Gastroesophageal sphincter (tissue), 4 donors: ENCODE data around the gene MRPL48. TPM values are rescaled to one million over a fixed set of nuclear protein-coding genes. Genes with fewer than 3 reads are reported as not detected.
"Not testable (repeated sequence)": the region's sequence is repeated elsewhere in the genome, so short reads cannot be mapped to it uniquely, and the experiment has no call there.

Experiments used
- ATAC-seq: fragments of 150-250 bp; one replicate; pipeline ENCODE4 v1.9.1; 2016; ENCODE audit warnings: mild to moderate bottlenecking, moderate library complexity
- H3K27ac ChIP-seq, 4 donors: fragments of 200-600 bp; sonication (generic) in 3 of 4; 1 replicate in 3 of 4; 2 replicates in 1 of 4; pipeline ENCODE4 v1.5.1; 2016 to 2019
- H3K27me3 ChIP-seq: fragments of 200-600 bp; sonication (generic); one replicate; pipeline ENCODE4 v1.5.1; 2019
- H3K36me3 ChIP-seq, 2 donors: fragments of 200-600 bp; sonication (generic); one replicate each; pipeline ENCODE4 v1.5.1; 2019; ENCODE audit warnings: control low read depth in 1 of 2
- H3K4me1 ChIP-seq, 3 donors: fragments of 200-600 bp; sonication (generic); 1 replicate in 2 of 3; 2 replicates in 1 of 3; pipeline ENCODE4 v1.5.1; 2016 to 2019; ENCODE audit warnings: control low read depth in 2 of 3
- H3K4me3 ChIP-seq, 2 donors: fragments of 200-600 bp; sonication (generic); one replicate each; pipeline ENCODE4 v1.5.1; 2019; ENCODE audit warnings: mild to moderate bottlenecking in 1 of 2, moderate library complexity in 1 of 2
- H3K9me3 ChIP-seq, 3 donors: fragments of 200-600 bp; sonication (generic); one replicate each; pipeline ENCODE4 v1.5.1; 2017 to 2019; ENCODE audit warnings: control low read depth in 2 of 3
- CTCF ChIP-seq, 4 experiments: fragments of 200-600 bp in 2 of 4; fragments of 450-650 bp in 2 of 4; sonication (generic) in 1 of 4; IDR thresholded peaks; one replicate each; pipeline ENCODE4 v1.5.1; 2017 to 2019; ENCODE audit warnings: antibody characterized with exemption in 4 of 4, mild to moderate bottlenecking in 2 of 4, moderate library complexity in 2 of 4
- EP300 ChIP-seq: sonication (generic); formaldehyde crosslinking; IDR thresholded peaks from one replicate; pipeline ENCODE4 v1.6.1; 2017; ENCODE audit warnings: antibody characterized with exemption, mild to moderate bottlenecking
- POLR2A ChIP-seq, 2 donors: fragments of 450-650 bp; IDR thresholded peaks; one replicate each; pipeline ENCODE4 v1.6.1; 2017; ENCODE audit warnings: antibody characterized with exemption in 2 of 2, mild to moderate bottlenecking in 2 of 2, moderate library complexity in 1 of 2
- POLR2AphosphoS5 ChIP-seq: sonication (generic); formaldehyde crosslinking; IDR thresholded peaks from one replicate; pipeline ENCODE4 v1.6.1; 2017; ENCODE audit warnings: antibody characterized with exemption
- WGBS, 2 donors: methylation state at CpG; one replicate each; pipeline ENCODE4 v1.1.5; 2018; ENCODE audit warnings: low coverage in 1 of 2; 5-methylcytosine and 5-hydroxymethylcytosine counted together
- total RNA-seq, 4 donors: library from RNA; depleted of rRNA; stranded (reverse); fragments of >200 nt; gene quantifications; one replicate each; pipeline ENCODE4 v1.1.0, GENCODE V29; 2016

MRPL48 gene
- total RNA-seq, 4 donors from 2014 or later, result 8.8 to 46.2 (median 22.2) TPM

DNA sequence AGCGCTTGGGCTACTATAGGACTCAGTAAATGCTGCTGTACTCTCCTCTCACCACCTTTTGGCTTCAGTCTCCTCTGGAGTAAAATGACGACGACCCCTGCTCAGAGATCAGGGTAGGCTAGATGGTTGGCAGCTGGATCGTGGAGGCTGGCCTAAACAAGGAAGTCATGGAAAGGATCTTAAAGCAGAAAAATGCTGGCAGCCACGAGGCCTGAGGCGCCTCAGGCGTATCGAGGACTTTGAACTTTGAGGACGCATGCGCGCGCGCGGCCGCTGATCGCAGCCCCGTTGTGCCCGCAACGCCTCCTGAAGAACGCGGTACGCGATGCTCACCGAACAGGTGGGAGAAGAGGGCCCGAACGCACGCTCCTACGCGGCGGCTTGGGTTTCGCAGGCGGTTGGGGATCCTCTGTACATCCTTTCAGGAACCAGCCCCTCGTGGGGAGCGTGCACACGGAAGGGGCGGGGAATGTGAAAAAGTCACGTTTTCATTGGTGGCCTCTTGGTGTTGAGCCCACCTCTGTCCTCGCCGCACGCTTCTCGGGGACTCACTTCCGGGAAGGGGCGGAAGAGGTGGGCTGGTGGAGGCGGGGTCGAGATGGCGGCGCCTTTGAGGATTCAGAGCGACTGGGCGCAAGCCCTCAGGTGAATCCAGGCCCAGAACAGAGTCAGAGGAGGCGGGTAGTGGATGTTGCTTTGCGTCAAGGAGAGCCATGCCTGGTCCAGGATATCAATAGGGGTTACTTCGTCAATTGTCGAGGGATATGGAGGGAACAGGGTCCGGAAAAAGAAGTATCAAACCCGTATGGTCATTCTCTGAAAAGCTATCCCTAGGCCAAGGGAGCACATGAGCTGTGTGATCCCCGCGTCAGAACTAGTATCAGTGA lies 89.0 kb downstream of the MRPL48 start, which contains the start of the genes COA4 and PAAF1:
Gene COA4, minus strand, starts transcription at position 423 of the 887 bp plus-strand sequence. CDS start 3,468 bp downstream, outside the sequence.
Gene PAAF1, plus strand, starts transcription at position 576 of the 887 bp plus-strand sequence. Its CDS starts 23 bp downstream, at position 599.
- peak within 1 kb of the TSS; percentile 54 to 69 for H3K4me3 ChIP-seq
- H3K27ac ChIP-seq, result peak within 1 kb of the TSS; percentile 51 to 87 (median 86)
- ATAC-seq, result peak; percentile 99

GRCh38 chr11:73878771-73879170 lies 91.1 kb downstream of the MRPL48 start:
- H3K4me1 ChIP-seq, result peaks cover 0 to 41% (median 17%) of the 10 kb centered on the region in 3 donors
- peaks cover 0 to 23% of the 10 kb centered on the region in 2 donors for H3K36me3 ChIP-seq
- no CpG with 5 or more reads among the region's 1 CpG for WGBS, 2 donors
- no peak overlapping the region for H3K4me3 ChIP-seq
- H3K27me3 ChIP-seq, result no peaks in the 10 kb centered on the region
- no peak overlapping the region for H3K27ac ChIP-seq
- no peaks in the 10 kb centered on the region for H3K9me3 ChIP-seq
- ATAC-seq, result no peak
- TF ChIP-seq POLR2A (IDR thresholded peaks at IDR 0.05) (no peak), POLR2AphosphoS5 (no peak), EP300 (no peak), CTCF (IDR thresholded peaks at IDR 0.05) (no peak)

More for the DNA sequence above, 89.0 kb downstream of the MRPL48 start, which contains the start of the genes COA4 and PAAF1:
- TF ChIP-seq CTCF (IDR thresholded peaks at IDR 0.05) (peak in 1 of 4 experiments; percentile 6), EP300 (no peak), POLR2AphosphoS5 (peak; percentile 85), POLR2A (IDR thresholded peaks at IDR 0.05) (peak; percentile 21 to 44)
- Histone ChIP-seq H3K36me3 (peaks cover 0 to 32% of the 10 kb centered on the region in 2 donors), H3K9me3 (no peaks in the 10 kb centered on the region), H3K4me1 (peaks cover 0 to 43% (median 17%) of the 10 kb centered on the region in 3 donors), H3K27me3 (no peaks in the 10 kb centered on the region)
- 0 to 1% methylated on average over 16 to 19 of the region's 57 CpGs for WGBS, 2 donors

DNA sequence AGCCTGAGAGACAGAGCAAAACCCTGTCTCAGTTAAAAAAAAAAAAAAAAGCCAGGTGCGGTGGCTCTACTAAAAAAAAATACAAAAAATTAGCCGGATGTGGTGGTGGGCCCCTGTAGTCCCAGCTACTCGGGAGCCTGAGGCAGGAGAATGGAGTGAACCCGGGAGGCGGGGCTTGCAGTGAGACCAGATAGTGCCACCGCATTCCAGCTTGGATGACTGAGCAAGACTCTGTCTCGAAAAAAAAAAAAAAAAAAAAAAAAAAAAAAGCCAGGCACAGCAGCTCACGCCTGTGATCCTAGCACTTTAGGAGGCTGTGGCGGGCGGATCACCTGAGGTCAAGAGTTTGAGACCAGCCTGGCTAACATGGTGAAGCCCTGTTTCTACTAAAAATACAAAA lies 92.8 kb downstream of the MRPL48 start:
- not testable (repeated sequence) for H3K27me3 ChIP-seq, H3K9me3 ChIP-seq, H3K4me3 ChIP-seq, ATAC-seq, H3K27ac ChIP-seq
- Histone ChIP-seq H3K4me1 (peaks cover 0 to 25% (median 11%) of the 10 kb centered on the region in 3 donors), H3K36me3 (peaks cover 0 to 26% of the 10 kb centered on the region in 2 donors)
- WGBS, 2 donors, result 89 to 92% methylated on average over 3 to 4 of the region's 10 CpGs

GRCh38 chr11:73883856-73884255 lies 96.2 kb downstream of the MRPL48 start:
- no peak for TF ChIP-seq POLR2A (IDR thresholded peaks at IDR 0.05)
- TF ChIP-seq EP300, result no peak
- no peak for TF ChIP-seq CTCF (IDR thresholded peaks at IDR 0.05)
- no peak for TF ChIP-seq POLR2AphosphoS5
- Histone ChIP-seq H3K9me3 (no peaks in the 10 kb centered on the region), H3K4me3 (no peak overlapping the region), H3K27ac (no peak overlapping the region), H3K27me3 (no peaks in the 10 kb centered on the region), H3K36me3 (peaks cover 0 to 52% of the 10 kb centered on the region in 2 donors), H3K4me1 (no peaks in the 10 kb centered on the region)
- WGBS, 2 donors, result 74 to 100% methylated on average over 2 of the region's 2 CpGs
- no peak for ATAC-seq

DNA sequence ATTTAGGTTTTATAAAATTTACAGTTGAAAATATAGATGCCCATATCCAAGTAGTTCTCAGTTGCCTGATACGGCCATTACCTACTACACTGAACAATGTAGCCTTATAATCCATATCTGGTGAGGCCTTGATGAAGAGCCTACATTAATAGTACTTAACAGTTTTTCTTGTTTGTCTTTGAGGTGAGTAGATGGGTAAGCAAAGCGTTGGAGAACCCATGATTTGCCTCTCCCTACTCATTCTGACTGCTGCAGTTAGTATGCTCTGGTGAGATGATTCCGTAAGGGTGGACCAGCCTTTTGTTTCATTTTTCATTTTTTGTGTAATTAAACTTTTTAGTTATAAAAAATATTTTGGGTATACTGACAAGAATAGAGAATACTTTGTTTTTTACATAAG lies 100.6 kb downstream of the MRPL48 start:
- 92 to 97% methylated on average over 3 of the region's 3 CpGs for WGBS, 2 donors
- Histone ChIP-seq H3K9me3 (no peaks in the 10 kb centered on the region), H3K27me3 (no peaks in the 10 kb centered on the region), H3K4me1 (no peaks in the 10 kb centered on the region), H3K4me3 (no peak overlapping the region), H3K36me3 (peaks cover 0 to 88% of the 10 kb centered on the region in 2 donors), H3K27ac (no peak overlapping the region)
- ATAC-seq, result no peak
- TF ChIP-seq POLR2AphosphoS5, result no peak
- no peak for TF ChIP-seq POLR2A (IDR thresholded peaks at IDR 0.05)
- no peak for TF ChIP-seq EP300
